Ectodermal cell (in vitro differentiated cells): Measurements from ENCODE around the gene AGAP3.

ENCODE experiments used
- H3K27ac ChIP-seq: 2 replicates; pipeline ENCODE4 v1.7.0; 2013; ENCODE audit warnings: mild to moderate bottlenecking, low read depth, low read length; ENCODE audit not compliant: insufficient read depth, poor library complexity, severe bottlenecking
- H3K27me3 ChIP-seq: 2 replicates; pipeline ENCODE4 v1.7.0; 2013; ENCODE audit warnings: mild to moderate bottlenecking, low read length; ENCODE audit not compliant: insufficient read depth, control insufficient read depth, poor library complexity, severe bottlenecking
- H3K36me3 ChIP-seq: one replicate; pipeline ENCODE4 v1.7.0; 2013; ENCODE audit warnings: low read length; ENCODE audit not compliant: control insufficient read depth, insufficient read depth
- H3K4me1 ChIP-seq: one replicate; pipeline ENCODE4 v1.7.0; 2013; ENCODE audit warnings: low read length; ENCODE audit not compliant: control insufficient read depth, insufficient read depth
- H3K4me3 ChIP-seq: 2 replicates; pipeline ENCODE4 v1.7.0; 2013; ENCODE audit warnings: low read depth, low read length, control low read depth; ENCODE audit not compliant: insufficient read depth
- H3K9me3 ChIP-seq: 2 replicates; pipeline ENCODE4 v1.7.0; 2013; ENCODE audit warnings: mild to moderate bottlenecking, low read length, moderate library complexity; ENCODE audit not compliant: control insufficient read depth
- WGBS, 2 experiments: methylation state at CpG; one replicate each; pipeline ENCODE4 v1.1.7; 2013; ENCODE audit warnings: missing lambda C conversion rate in 2 of 2; 5-methylcytosine and 5-hydroxymethylcytosine counted together

Gene AGAP3

DNA sequence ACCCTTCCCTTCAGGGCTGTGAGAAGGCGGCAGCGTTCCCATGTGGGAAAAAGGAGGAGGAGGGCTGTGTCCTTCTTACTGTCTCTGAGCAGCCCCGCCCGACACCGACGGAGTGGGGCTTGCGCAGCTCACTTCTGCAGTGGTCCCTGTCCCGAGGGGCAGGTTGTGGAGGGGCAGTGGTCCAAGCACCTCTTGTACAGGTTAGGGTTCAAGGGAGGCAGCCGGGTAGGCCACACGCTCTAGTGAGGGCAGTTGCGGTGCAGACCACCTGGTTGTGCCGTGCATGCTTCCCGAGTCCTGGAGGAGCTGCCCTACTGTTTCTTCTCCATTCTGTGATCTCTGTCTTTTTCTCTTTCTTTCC is 32.8 kb downstream of the AGAP3 start:
- Histone ChIP-seq H3K4me3 (no peak overlapping the region), H3K4me1 (peaks cover 11% of the 10 kb centered on the region), H3K27me3 (peaks cover 14% of the 10 kb centered on the region), H3K36me3 (peaks cover 18% of the 10 kb centered on the region), H3K27ac (no peak overlapping the region), H3K9me3 (no peaks in the 10 kb centered on the region)
- 94 to 95% methylated on average over 13 of the region's 13 CpGs for WGBS, 2 experiments

DNA sequence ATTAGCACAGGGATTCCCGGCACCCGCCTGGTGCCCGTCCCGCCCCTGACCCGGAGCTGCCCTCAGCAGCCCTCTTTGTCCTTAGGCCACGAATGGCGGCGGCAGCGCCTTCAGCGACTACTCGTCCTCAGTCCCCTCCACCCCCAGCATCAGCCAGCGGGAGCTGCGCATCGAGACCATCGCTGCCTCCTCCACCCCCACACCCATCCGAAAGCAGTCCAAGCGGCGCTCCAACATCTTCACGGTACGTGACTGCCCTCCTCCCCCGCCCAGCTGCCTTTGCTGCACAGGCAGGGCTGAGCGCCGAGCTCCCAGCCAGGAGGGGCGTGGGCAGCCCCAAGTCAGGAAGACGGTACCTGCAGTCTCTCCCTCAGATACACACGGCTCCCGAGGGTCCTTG is 33.6 kb downstream of the AGAP3 start:
- WGBS, 2 experiments: 94 to 96% methylated on average over 27 of the region's 27 CpGs
- H3K4me1 ChIP-seq: peaks cover 9% of the 10 kb centered on the region
- peaks cover 23% of the 10 kb centered on the region for H3K36me3 ChIP-seq
- H3K9me3 ChIP-seq: no peaks in the 10 kb centered on the region
- H3K4me3 ChIP-seq: no peak overlapping the region
- peaks cover 10% of the 10 kb centered on the region for H3K27me3 ChIP-seq
- no peak overlapping the region for H3K27ac ChIP-seq

DNA sequence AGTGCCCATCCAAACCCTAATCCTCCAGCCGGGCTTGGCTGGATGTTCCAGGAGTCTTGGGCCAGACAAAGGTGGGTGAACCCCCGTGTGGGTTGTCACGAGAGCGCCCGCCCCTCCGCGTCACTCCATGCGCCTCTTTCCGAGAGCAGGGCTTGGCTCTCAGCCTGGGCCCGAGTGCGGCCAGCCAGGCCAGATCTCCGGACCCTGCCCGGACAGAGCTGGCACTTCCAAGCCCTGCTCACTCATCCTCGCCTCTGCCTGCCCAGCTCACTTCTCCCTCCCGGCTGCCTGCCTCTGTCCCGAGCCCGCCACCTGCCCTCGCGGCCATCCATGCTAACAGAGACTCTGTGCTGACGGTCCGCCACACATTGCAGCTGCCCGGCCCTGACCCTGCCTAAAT is 34.6 kb downstream of the AGAP3 start:
- no peak overlapping the region for H3K27ac ChIP-seq
- WGBS, 2 experiments: 95 to 96% methylated on average over 22 of the region's 22 CpGs
- H3K36me3 ChIP-seq: peaks cover 23% of the 10 kb centered on the region
- H3K27me3 ChIP-seq: peaks cover 4% of the 10 kb centered on the region
- no peak overlapping the region for H3K4me3 ChIP-seq
- no peaks in the 10 kb centered on the region for H3K9me3 ChIP-seq
- H3K4me1 ChIP-seq: peaks cover 13% of the 10 kb centered on the region

DNA sequence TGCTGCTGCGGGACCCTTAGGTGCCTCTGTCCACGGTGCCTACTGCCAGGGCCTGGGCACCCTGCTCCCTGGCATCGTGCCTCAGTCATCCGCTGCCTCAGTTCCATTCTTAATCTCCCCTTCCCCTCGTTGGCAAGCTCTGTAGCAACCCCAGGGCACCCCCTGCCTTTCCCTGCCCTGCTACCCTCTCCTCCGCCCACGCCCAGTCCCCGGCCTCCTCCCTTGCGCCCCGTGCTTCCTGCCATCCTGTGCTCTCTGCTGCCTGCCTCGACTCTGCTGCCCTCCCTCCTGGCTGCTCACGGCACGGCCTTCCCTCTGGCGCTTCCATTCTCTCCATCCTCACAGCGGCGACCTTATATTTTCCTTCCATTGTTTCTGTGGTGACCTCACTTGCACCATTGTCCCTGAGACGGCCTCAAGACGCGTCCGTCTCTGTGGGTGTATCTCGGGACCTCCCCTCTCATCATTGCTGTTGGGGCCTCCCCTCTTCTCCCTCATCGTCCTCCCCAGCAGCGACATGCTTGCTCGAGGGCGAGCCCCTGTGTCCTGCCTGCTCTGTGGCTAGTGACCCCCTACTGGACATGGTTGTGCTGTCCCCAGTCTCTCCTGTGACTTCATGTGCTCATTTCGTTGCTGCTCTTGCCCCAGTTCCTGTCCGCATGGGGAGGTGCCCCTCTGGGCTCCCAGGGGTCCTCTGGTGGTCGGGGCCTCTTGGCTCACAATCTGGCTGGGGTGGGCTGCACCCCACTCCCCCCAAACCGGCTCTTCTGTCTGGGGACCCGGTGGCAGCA is 35.3 kb downstream of the AGAP3 start:
- H3K36me3 ChIP-seq: peaks cover 23% of the 10 kb centered on the region
- H3K4me1 ChIP-seq: peaks cover 11% of the 10 kb centered on the region
- H3K27me3 ChIP-seq: no peaks in the 10 kb centered on the region
- 88% methylated on average over 30 of the region's 30 CpGs for WGBS, 2 experiments
- H3K9me3 ChIP-seq: no peaks in the 10 kb centered on the region
- no peak overlapping the region for H3K27ac ChIP-seq
- H3K4me3 ChIP-seq: no peak overlapping the region

GRCh38 chr7:151122276-151122675 is 36.0 kb downstream of the AGAP3 start:
- Histone ChIP-seq H3K27ac (no peak overlapping the region), H3K27me3 (no peaks in the 10 kb centered on the region), H3K4me1 (peaks cover 18% of the 10 kb centered on the region), H3K36me3 (peaks cover 23% of the 10 kb centered on the region), H3K9me3 (no peaks in the 10 kb centered on the region), H3K4me3 (no peak overlapping the region)
- 68 to 72% methylated on average over 24 of the region's 24 CpGs for WGBS, 2 experiments

GRCh38 chr7:151122796-151123157 is 36.5 kb downstream of the AGAP3 start:
- H3K4me1 ChIP-seq: peaks cover 19% of the 10 kb centered on the region
- 90 to 91% methylated on average over 29 of the region's 29 CpGs for WGBS, 2 experiments
- no peaks in the 10 kb centered on the region for H3K27me3 ChIP-seq
- H3K4me3 ChIP-seq: no peak overlapping the region
- peaks cover 23% of the 10 kb centered on the region for H3K36me3 ChIP-seq
- no peak overlapping the region for H3K27ac ChIP-seq
- H3K9me3 ChIP-seq: no peaks in the 10 kb centered on the region

- H3K9me3 ChIP-seq: no peaks in the 10 kb centered on the region
- H3K4me1 ChIP-seq: peaks cover 19% of the 10 kb centered on the region
- peaks cover 17% of the 10 kb centered on the region for H3K36me3 ChIP-seq
- WGBS, 2 experiments: 92 to 94% methylated on average over 50 of the region's 50 CpGs
- H3K4me3 ChIP-seq: no peak overlapping the region
- H3K27me3 ChIP-seq: no peaks in the 10 kb centered on the region
- H3K27ac ChIP-seq: no peak overlapping the region
These were observed 37.0 kb downstream of the AGAP3 start for GRCh38 chr7:151123158-151123821.

GRCh38 chr7:151123822-151124464 is 37.7 kb downstream of the AGAP3 start:
- Histone ChIP-seq H3K27me3 (no peaks in the 10 kb centered on the region), H3K27ac (no peak overlapping the region), H3K9me3 (no peaks in the 10 kb centered on the region), H3K4me3 (no peak overlapping the region), H3K36me3 (peaks cover 14% of the 10 kb centered on the region), H3K4me1 (peaks cover 19% of the 10 kb centered on the region)
- 38 to 42% methylated on average over 24 of the region's 24 CpGs for WGBS, 2 experiments

GRCh38 chr7:151124481-151124880 is 38.2 kb downstream of the AGAP3 start:
- Histone ChIP-seq H3K9me3 (no peaks in the 10 kb centered on the region), H3K36me3 (peaks cover 14% of the 10 kb centered on the region), H3K4me3 (no peak overlapping the region), H3K27me3 (no peaks in the 10 kb centered on the region), H3K4me1 (peaks cover 19% of the 10 kb centered on the region), H3K27ac (no peak overlapping the region)
- WGBS, 2 experiments: 87 to 88% methylated on average over 7 of the region's 7 CpGs

DNA sequence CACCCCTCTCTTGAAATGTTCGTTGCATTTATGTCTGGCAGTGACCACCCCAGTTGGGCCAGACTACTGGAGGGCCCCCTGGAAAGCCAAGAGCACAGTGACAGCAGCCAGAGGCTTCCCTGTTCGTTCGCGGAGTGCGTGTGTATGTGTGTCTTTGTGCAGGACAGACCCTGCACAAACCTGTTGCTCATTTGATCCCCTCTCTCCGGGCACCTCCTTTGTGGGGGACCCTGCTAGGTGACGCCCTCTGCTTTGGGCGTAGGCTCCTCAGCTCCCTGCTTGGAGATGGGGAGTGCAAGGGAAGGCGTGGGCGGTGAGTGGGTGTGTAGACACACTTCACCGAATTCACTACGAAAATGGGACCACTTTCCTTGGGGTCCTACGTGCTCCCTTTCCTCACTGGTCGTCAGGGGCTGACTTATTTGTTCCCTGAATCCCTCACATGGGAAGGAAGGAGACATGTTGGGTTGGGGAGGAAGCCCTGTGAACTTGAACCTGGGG is 38.7 kb downstream of the AGAP3 start:
- peaks cover 19% of the 10 kb centered on the region for H3K4me1 ChIP-seq
- no peaks in the 10 kb centered on the region for H3K9me3 ChIP-seq
- no peak overlapping the region for H3K27ac ChIP-seq
- no peak overlapping the region for H3K4me3 ChIP-seq
- H3K36me3 ChIP-seq: peaks cover 9% of the 10 kb centered on the region
- 79 to 82% methylated on average over 14 of the region's 14 CpGs for WGBS, 2 experiments
- no peaks in the 10 kb centered on the region for H3K27me3 ChIP-seq
